NCI-H345 treated with DMSO at 0.1 percent for 48 hours (cell line): ENCODE results near the gene MACROH2A1.
"Not testable (repeated sequence)": the region's sequence is repeated elsewhere in the genome, so short reads cannot be mapped to it uniquely, and the experiment has no call there.

Source experiments
- DNase-seq: peaks from one replicate; lab custom pipeline; 2025; ENCODE audit not compliant: unreplicated experiment; lab: John Stamatoyannopoulos, UW

MACROH2A1 gene

GRCh38 chr5:135379046-135379654, 19.9 kb downstream of the MACROH2A1 start:
- DNase-seq = no peak

GRCh38 chr5:135377751-135378680, 21.0 kb downstream of the MACROH2A1 start:
- DNase-seq = no peak

GRCh38 chr5:135376961-135377624, 21.9 kb downstream of the MACROH2A1 start:
- no peak for DNase-seq

- no peak for DNase-seq
Measured at GRCh38 chr5:135375040-135375793, 23.8 kb downstream of the MACROH2A1 start.

GRCh38 chr5:135373736-135374515, 25.1 kb downstream of the MACROH2A1 start:
- DNase-seq = no peak

GRCh38 chr5:135372654-135373381, 26.2 kb downstream of the MACROH2A1 start:
- DNase-seq = no peak

- DNase-seq = no peak
Measured at GRCh38 chr5:135371622-135372232, 27.3 kb downstream of the MACROH2A1 start.

- DNase-seq = no peak
Measured at GRCh38 chr5:135369952-135370351, 29.1 kb downstream of the MACROH2A1 start.

GRCh38 chr5:135367554-135367953, 31.5 kb downstream of the MACROH2A1 start:
- no peak for DNase-seq

GRCh38 chr5:135367076-135367475, 32.0 kb downstream of the MACROH2A1 start:
- no peak for DNase-seq

- DNase-seq = no peak
Measured at GRCh38 chr5:135365281-135365680, 33.8 kb downstream of the MACROH2A1 start.

- no peak for DNase-seq
Measured at GRCh38 chr5:135364421-135365262, 34.4 kb downstream of the MACROH2A1 start.

GRCh38 chr5:135363342-135363741, 35.7 kb downstream of the MACROH2A1 start:
- DNase-seq = not testable (repeated sequence)

GRCh38 chr5:135362102-135362501, 36.9 kb downstream of the MACROH2A1 start:
- DNase-seq = no peak

- DNase-seq = no peak
Measured at GRCh38 chr5:135360278-135361274, 38.5 kb downstream of the MACROH2A1 start.

GRCh38 chr5:135359374-135360165, 39.5 kb downstream of the MACROH2A1 start:
- DNase-seq = no peak
